DND-41 (cell line): ENCODE results near the gene MKNK1.

Experiments
- ATAC-seq: fragments of 200-7000 bp; cut with Tn5 transposase; 3 replicates; pipeline ENCODE4 v1.9.1; 2021; ENCODE audit warnings: low read depth; ENCODE audit not compliant: insufficient read depth
- DNase-seq: peaks from one replicate; pipeline ENCODE4 v3.0.0-alpha.2; 2020
- H2AFZ ChIP-seq: 2 replicates; pipeline ENCODE4 v1.6.0; 2012; ENCODE audit warnings: low read depth, low read length
- H3K27ac ChIP-seq: 2 replicates; pipeline ENCODE4 v1.5.1; 2012; ENCODE audit warnings: low read length, inconsistent platforms
- H3K27me3 ChIP-seq: fragments of 200-600 bp; sonication (generic); 2 replicates; pipeline ENCODE4 v1.6.0; 2012; ENCODE audit warnings: low read length, mild to moderate bottlenecking, inconsistent platforms; ENCODE audit not compliant: insufficient read depth, poor library complexity
- H3K36me3 ChIP-seq: 2 replicates; pipeline ENCODE4 v1.5.1; 2012; ENCODE audit warnings: low read length, inconsistent platforms; ENCODE audit not compliant: insufficient read depth
- H3K4me1 ChIP-seq: 2 replicates; pipeline ENCODE4 v1.5.1; 2012; ENCODE audit warnings: mild to moderate bottlenecking, low read length; ENCODE audit not compliant: insufficient read depth
- H3K4me2 ChIP-seq: 2 replicates; pipeline ENCODE4 v1.6.0; 2012; ENCODE audit warnings: mild to moderate bottlenecking, moderate library complexity, low read length, inconsistent platforms; ENCODE audit not compliant: insufficient read depth
- H3K4me3 ChIP-seq, 2 experiments: fragments of 200-600 bp in 1 of 2; shearing (Covaris generic) in 1 of 2; 2 replicates each; pipeline ENCODE4 v1.5.1; 2012 to 2016; ENCODE audit warnings: inconsistent platforms in 2 of 2, low read length in 2 of 2, mild to moderate bottlenecking in 2 of 2, low read depth in 1 of 2, moderate library complexity in 1 of 2
- H3K79me2 ChIP-seq: 2 replicates; pipeline ENCODE4 v1.6.0; 2012; ENCODE audit warnings: low read length, inconsistent platforms; ENCODE audit not compliant: insufficient read depth
- H3K9ac ChIP-seq: 2 replicates; pipeline ENCODE4 v1.6.0; 2012; ENCODE audit warnings: low read depth, mild to moderate bottlenecking, inconsistent platforms, low read length, moderate library complexity
- H3K9me3 ChIP-seq: 2 replicates; pipeline ENCODE4 v1.5.1; 2012; ENCODE audit warnings: low read length, moderate library complexity, mild to moderate bottlenecking, inconsistent platforms; ENCODE audit not compliant: insufficient read depth, severe bottlenecking
- H4K20me1 ChIP-seq: 2 replicates; pipeline ENCODE4 v1.6.0; 2012; ENCODE audit warnings: low read length; ENCODE audit not compliant: insufficient read depth
- CTCF ChIP-seq: IDR thresholded peaks from 2 replicates; pipeline ENCODE4 v1.5.1; 2012; ENCODE audit warnings: borderline replicate concordance, low read length, moderate library complexity, mild to moderate bottlenecking; ENCODE audit not compliant: poor library complexity, severe bottlenecking; ENCODE audit errors: extremely low read depth
- EZH2 ChIP-seq: IDR thresholded peaks from 3 replicates; pipeline ENCODE4 v1.6.1; 2012; ENCODE audit warnings: borderline replicate concordance, low read depth, mild to moderate bottlenecking, moderate library complexity, low read length, inconsistent platforms; ENCODE audit not compliant: severe bottlenecking

The MKNK1 gene

GRCh38 chr1:46577671-46578070 is 26.4 kb downstream of the MKNK1 start:
- Histone ChIP-seq H3K9ac (no peak overlapping the region), H3K4me2 (no peak overlapping the region), H3K27me3 (no peaks in the 10 kb centered on the region), H3K4me3 (no peak overlapping the region), H3K9me3 (no peaks in the 10 kb centered on the region), H3K36me3 (peaks cover 15% of the 10 kb centered on the region), H4K20me1 (no peaks in the 10 kb centered on the region), H2AFZ (no peak overlapping the region), H3K4me1 (peaks cover 10% of the 10 kb centered on the region), H3K79me2 (no peaks in the 10 kb centered on the region), H3K27ac (no peak overlapping the region)
- ATAC-seq (no peak), DNase-seq (no peak)
- TF ChIP-seq EZH2 (no peak), CTCF (no peak)

- ATAC-seq (no peak), DNase-seq (no peak)
- H3K36me3 ChIP-seq: peaks cover 12% of the 10 kb centered on the region
- H4K20me1 ChIP-seq: no peaks in the 10 kb centered on the region
- no peak overlapping the region for H2AFZ ChIP-seq
- H3K27ac ChIP-seq: no peak overlapping the region
- H3K4me2 ChIP-seq: no peak overlapping the region
- peaks cover 3% of the 10 kb centered on the region for H3K4me1 ChIP-seq
- no peaks in the 10 kb centered on the region for H3K79me2 ChIP-seq
- no peaks in the 10 kb centered on the region for H3K27me3 ChIP-seq
- no peaks in the 10 kb centered on the region for H3K9me3 ChIP-seq
- TF ChIP-seq CTCF (no peak), EZH2 (no peak)
- H3K4me3 ChIP-seq: no peak overlapping the region
- H3K9ac ChIP-seq: no peak overlapping the region
Measured at GRCh38 chr1:46576596-46576995, 27.5 kb downstream of the MKNK1 start.

- Histone ChIP-seq H3K9me3 (no peaks in the 10 kb centered on the region), H3K27me3 (no peaks in the 10 kb centered on the region), H3K36me3 (peaks cover 12% of the 10 kb centered on the region), H3K27ac (no peak overlapping the region), H3K9ac (no peak overlapping the region), H3K4me1 (no peaks in the 10 kb centered on the region), H3K4me2 (no peak overlapping the region), H4K20me1 (no peaks in the 10 kb centered on the region), H2AFZ (no peak overlapping the region), H3K4me3 (no peak overlapping the region), H3K79me2 (no peaks in the 10 kb centered on the region)
- no peak for TF ChIP-seq EZH2
- TF ChIP-seq CTCF: no peak
- ATAC-seq: no peak
- DNase-seq: no peak
Measured at GRCh38 chr1:46575778-46576177, 28.3 kb downstream of the MKNK1 start.

GRCh38 chr1:46575300-46575699 is 28.8 kb downstream of the MKNK1 start:
- TF ChIP-seq CTCF (no peak), EZH2 (no peak)
- no peaks in the 10 kb centered on the region for H3K79me2 ChIP-seq
- H3K4me3 ChIP-seq: no peak overlapping the region
- no peak for DNase-seq
- H3K27ac ChIP-seq: no peak overlapping the region
- no peak for ATAC-seq
- H3K9me3 ChIP-seq: no peaks in the 10 kb centered on the region
- H2AFZ ChIP-seq: no peak overlapping the region
- H3K27me3 ChIP-seq: no peaks in the 10 kb centered on the region
- H4K20me1 ChIP-seq: no peaks in the 10 kb centered on the region
- H3K9ac ChIP-seq: no peak overlapping the region
- no peak overlapping the region for H3K4me2 ChIP-seq
- no peaks in the 10 kb centered on the region for H3K4me1 ChIP-seq
- H3K36me3 ChIP-seq: peaks cover 12% of the 10 kb centered on the region
